GM18861 (cell line): ENCODE measurements around the gene BCL2L12.

Experiments used
- ATAC-seq: cut with Tn5 transposase; IDR thresholded peaks from one replicate; pipeline ENCODE4 v1.9.1; 2021; ENCODE audit not compliant: unreplicated experiment

BCL2L12 gene

GRCh38 chr19:49684251-49684982, 18.7 kb downstream of the BCL2L12 start:
- ATAC-seq: no peak

DNA sequence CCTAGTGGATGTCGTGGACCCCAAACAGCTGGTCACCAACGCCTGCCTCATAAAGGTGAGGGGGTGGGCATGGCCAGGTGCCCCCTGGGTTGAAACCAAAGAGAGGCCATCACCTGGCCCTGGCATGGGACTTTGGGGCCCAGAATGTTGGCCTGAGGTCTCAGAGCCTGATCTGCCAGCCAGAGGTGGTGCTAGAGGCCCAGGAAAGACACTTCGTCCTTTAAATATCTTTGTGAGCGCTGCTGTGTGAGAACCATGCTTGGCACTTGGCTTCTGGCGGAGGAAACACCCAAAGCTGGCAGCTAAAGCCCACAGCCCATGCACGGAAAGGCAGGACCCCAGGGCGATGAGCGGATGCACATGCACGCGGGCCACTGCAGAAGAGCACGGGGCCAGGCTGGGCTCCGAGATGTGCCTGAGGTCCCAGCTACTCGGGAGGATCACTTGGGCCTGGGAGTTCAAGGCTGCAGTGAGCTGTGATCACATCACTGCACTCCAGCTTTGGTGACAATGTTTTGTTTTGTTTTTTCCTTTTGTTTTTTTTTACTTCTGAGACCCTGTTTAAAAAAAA, 19.3 kb downstream of the BCL2L12 start:
- no peak for ATAC-seq

DNA sequence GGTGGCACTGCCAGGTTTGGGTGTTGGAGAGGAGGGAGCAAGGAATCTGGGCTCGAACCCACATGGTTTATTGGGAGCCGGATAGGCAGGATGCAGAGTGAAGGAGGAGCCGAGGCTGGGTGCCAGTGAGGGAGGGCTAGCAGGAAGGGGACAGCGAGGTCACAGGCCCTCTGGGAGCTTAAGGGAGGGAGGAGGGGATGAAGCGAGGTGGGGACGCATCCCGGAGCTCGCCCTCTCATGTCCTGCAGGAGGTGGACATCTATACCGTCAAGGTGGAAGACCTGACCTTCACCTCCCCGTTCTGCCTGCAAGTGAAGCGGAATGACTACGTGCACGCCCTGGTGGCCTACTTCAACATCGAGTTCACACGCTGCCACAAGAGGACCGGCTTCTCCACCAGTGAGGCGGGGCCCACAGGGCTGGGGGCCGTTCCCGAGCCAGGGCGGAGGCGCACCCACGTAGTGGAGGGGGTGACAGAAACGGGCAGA, 20.2 kb downstream of the BCL2L12 start:
- ATAC-seq: no peak

DNA sequence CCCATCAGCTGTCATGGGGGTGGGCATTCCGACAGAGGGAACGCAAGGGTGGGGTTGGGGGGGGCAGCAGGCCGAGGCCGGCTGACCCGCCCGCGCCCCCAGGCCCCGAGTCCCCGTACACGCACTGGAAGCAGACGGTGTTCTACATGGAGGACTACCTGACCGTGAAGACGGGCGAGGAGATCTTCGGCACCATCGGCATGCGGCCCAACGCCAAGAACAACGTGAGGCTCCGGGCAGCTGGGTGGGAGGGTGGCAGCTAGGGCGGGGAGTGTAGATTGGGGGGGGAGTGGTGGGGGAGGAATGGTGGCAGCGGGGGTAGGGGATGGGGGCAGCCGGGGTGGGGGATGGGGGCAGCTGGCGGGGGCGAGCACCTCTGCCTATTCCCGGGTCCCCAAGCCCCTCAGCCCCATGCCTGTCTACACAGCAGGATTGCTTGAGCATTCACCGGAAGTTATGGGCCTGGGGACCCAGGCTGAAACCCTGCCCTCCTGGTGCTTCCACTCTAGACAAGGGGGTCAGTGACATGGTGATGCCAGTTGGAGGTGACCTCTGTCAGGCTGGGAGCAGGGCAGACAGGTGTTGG, 20.9 kb downstream of the BCL2L12 start:
- no peak for ATAC-seq

DNA sequence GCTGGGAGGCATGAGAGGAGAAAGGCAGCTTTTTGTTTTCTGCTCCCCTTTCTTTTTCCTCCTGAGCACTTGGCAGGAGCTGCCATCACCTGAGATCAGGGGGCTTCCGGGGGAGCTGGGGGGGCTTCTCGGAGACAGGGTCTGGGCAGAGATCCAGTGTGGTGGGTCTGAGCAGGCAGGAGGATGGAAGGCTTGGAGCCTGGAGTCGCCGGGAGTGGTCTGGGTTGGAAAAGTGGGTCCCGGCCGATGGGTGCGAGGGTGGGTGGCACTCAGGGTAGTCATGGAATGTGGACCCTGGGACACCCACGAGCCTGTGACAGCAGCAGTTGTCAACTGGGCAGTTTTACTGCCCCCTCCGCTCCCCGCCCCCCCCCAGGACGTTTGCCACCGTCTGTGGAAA, 21.4 kb downstream of the BCL2L12 start:
- no peak for ATAC-seq

DNA sequence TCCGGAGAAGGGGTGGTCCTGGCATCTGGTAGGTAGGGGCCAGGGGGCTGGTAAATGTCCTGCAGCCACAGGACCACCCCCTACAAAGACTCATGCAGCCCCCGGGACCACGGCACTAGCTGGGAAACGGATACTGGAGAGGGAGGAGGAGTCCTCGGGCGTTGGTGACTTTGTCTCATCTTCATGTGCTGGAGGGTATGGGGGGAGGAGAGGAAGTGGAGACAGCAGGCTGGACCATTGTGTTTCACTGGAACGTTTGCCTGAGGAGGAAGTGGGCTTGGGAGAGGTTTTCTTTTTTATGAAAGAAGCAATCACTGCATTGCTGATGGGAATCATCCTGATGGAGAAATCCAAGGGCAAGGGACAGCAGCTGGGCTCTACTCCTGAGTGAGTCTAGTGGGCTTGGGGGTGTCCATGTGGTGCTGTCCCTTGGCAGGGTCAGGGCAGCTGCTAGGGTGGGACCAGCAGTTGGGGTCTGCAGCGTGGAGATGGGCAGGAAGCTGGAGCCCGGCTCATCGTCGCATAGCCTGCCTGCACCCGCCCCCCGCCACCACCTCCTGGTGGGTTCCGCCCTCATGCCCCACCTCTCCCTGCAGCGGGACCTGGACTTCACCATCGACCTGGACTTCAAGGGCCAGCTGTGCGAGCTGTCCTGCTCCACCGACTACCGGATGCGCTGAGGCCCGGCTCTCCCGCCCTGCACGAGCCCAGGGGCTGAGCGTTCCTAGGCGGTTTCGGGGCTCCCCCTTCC, 22.0 kb downstream of the BCL2L12 start:
- no peak for ATAC-seq

DNA sequence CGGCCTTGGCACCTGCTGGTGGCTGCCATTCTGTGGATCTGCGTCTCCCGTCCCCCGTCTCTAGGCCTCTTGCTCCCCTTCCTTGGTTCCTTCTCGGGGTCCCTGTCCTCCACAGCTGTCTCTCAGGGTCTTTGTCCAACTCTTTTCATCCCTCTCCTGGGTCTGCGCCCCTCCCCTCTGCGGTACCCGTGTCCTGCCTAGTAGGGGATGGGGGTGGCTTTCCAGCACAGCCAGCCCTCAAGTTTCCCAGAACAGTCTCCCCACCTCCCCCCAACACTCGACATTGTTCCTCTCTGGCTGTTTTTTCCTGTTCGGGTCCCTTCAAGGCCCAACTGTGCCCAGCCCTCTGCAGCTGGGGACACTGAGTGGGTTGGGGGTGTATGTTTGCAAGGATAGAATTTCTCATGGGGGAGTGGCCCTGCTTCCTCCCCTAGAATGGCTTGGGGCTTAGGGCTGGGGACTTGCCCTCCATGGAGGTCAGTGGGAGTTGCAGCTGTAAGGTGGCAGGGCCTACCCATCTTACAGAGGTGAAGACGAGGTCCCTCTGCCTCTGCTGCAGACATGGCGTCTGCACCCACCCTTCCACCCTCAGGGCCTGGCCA, 22.9 kb downstream of the BCL2L12 start:
- ATAC-seq: no peak

GRCh38 chr19:49689133-49690078, 23.7 kb downstream of the BCL2L12 start, which contains the start of gene ADM5:
TSS of gene ADM5 (plus strand) at chr19:49689594. CDS start at chr19:49689838, 244 bp downstream.
- no peak for ATAC-seq

DNA sequence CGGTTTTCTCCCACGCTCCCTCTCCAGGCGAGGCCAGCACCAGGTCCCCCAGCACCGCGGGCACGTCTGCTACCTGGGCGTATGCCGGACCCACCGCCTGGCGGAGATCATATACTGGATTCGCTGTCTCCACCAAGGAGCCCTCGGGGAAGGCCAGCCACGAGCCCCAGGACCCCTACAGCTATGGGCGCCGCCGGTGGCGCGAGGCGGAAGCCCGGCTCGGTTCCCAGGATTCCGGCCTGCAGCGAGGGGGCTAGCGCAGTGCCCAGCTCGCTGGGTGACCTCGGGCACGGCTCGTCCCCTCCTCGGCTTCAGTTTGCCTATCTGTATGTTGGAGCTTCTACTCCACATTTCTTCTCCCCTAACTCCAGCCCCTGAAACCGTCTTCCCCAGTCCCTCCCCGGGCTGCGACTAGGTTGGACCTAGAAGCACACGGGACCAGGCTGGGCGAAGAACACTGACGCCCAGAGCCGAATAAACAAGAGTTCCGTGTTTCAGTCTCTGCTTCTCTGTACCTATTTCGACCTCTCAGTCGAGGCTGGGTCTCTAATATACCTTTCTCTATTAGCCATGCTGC, 24.4 kb downstream of the BCL2L12 start:
- no peak for ATAC-seq

DNA sequence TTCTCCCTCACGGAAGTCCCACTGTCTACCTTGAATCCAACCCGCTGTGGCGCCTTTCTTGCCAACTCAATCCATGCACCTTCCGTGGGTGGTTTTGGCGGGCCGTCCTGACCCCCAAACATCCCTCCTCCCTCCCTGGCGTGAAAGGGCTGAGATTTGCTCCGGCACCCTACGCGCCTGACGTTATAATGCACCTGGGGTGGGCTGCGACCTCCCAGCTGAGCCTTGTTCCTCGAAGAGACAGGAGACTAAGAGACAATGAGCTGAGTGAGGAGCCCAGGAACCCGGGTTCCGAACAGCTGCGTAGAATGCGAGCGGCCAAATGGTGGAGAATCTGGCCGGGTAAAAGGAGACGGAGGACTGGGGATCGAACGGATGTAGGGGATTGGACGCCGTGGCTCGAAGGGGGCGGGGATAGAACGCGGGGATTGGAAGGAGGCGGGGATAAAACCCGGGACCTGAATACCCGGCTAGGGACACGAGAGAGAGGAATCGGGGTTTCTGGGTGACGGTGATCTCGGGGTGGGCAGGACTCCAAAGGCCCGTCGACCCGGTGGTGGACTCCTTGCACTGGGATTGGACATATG, 25.0 kb downstream of the BCL2L12 start, which contains the start of gene CPT1C:
TSS of gene CPT1C (plus strand) at position 461 of the 587 bp plus-strand sequence. CDS start 1,137 bp downstream, outside the sequence.
- ATAC-seq: no peak

GRCh38 chr19:49691243-49692146, 25.8 kb downstream of the BCL2L12 start:
- no peak for ATAC-seq

- no peak for ATAC-seq
Observed at GRCh38 chr19:49692147-49692506, 26.4 kb downstream of the BCL2L12 start.

GRCh38 chr19:49696115-49696514, 30.4 kb downstream of the BCL2L12 start:
- ATAC-seq: no peak

DNA sequence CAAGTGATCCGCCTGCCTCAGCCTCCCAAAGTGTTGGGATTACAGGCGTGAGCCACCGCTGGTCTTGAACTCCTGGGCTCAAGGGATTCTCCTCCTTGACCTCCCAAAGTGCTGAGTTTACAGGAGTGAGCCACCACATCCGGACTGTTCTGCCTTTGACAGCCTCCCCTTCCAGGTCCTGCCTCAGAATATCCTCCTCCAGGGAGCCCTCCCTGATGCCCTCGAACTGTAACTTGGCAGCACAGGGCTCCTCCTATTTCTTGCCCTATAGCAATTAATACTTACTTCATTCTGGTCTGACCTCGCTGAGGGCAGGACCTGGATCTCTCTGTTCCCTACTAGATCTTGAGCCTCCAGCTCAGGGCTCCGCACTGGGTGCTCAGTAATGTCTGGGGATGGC, 31.1 kb downstream of the BCL2L12 start:
- ATAC-seq: no peak

GRCh38 chr19:49699364-49699763, 33.6 kb downstream of the BCL2L12 start:
- ATAC-seq: no peak

GRCh38 chr19:49700563-49700962, 34.8 kb downstream of the BCL2L12 start:
- no peak for ATAC-seq

GRCh38 chr19:49701271-49701786, 35.6 kb downstream of the BCL2L12 start:
- no peak for ATAC-seq
